HL-60/S4 treated with phorbol 12-myristate 13-acetate at 8.2 ng/mL for 4 days and 3 days (cell line): ENCODE results near the gene MIEN1.
"Not testable (repeated sequence)": the region's sequence is repeated elsewhere in the genome, so short reads cannot be mapped to it uniquely, and the experiment has no call there.

ENCODE experiments used
- in situ Hi-C: fragments of 300-500 bp; cut with MboI; formaldehyde crosslinking; loops from 2 replicates; pipeline ENCODE4 v1.15.0; 2022; ENCODE audit warnings: low sequenced_read_pairs

Gene MIEN1

GRCh38 chr17:39719563-39720355 is 10.6 kb downstream of the MIEN1 start:
- in situ Hi-C loops = no loop called here

DNA sequence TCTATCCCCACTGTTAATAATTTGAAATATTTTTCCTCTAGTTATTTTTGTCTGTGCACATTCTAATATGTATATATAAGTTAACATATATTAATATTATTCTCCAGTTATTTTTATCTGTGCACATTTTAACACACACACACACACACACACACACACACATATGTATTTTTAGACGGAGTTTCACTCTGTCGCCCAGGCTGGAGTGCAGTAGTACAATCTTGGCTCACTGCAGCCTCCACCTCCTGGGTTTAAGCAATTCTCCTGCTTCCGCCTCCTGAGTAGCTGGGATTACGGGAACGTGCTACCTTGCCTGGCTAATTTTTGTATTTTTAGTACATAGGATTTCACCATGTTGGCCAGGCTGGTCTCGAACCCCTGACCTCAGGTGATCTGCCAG is 12.7 kb downstream of the MIEN1 start:
- in situ Hi-C loops = no loop called here

GRCh38 chr17:39716879-39717536 is 13.3 kb downstream of the MIEN1 start:
- in situ Hi-C loops = no loop called here

DNA sequence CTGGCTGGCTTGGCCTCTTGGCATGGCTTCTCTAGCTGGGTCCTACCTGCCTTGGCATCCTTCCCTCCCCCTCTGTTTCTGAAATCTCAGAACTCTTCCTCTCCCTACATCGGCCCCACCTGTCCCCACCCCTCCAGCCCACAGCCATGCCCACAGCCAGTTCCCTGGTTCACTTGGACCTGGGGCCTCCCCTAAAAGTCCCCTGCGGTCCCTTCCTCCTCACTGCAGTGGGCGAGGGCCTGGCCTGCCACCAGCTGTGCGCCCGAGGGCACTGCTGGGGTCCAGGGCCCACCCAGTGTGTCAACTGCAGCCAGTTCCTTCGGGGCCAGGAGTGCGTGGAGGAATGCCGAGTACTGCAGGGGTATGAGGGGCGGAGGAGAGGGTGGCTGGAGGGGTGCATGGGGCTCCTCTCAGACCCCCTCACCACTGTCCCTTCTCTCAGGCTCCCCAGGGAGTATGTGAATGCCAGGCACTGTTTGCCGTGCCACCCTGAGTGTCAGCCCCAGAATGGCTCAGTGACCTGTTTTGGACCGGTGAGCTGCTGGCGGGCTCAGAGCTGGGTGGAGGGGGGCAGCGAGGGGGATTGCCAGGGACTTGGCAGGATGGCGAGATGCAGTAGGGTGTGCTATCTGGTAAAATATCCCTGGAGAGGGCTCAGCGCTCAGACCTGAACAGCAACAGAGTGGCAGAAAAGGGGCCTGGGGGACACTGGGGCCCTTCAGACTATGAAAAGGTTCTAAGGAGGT is 14.1 kb downstream of the MIEN1 start:
- in situ Hi-C loops = no loop called here

GRCh38 chr17:39715375-39716072 is 14.8 kb downstream of the MIEN1 start:
- in situ Hi-C loops = no loop called here

DNA sequence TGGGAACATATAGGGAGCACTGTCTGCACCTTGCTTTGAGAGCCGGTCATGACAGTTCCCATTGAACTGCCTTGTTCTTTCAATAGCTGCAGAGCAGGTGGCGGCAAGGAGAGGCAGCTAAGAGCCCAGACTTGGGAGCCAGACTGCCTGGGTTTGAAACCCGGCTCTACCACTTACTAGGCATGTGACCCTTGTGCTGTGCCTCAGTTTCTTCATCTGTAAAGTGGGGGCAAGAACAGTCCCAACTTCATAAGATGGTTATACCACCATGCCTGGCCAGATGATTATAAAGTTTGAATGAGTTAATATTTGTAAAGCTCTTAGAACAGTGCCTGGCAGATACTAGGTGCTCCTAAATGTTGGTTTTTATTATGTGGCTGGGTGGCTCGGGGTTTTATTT is 16.1 kb downstream of the MIEN1 start:
- in situ Hi-C loops = no loop called here

- in situ Hi-C loops = no loop called here
Measured at GRCh38 chr17:39711851-39712250, 18.5 kb downstream of the MIEN1 start.

DNA sequence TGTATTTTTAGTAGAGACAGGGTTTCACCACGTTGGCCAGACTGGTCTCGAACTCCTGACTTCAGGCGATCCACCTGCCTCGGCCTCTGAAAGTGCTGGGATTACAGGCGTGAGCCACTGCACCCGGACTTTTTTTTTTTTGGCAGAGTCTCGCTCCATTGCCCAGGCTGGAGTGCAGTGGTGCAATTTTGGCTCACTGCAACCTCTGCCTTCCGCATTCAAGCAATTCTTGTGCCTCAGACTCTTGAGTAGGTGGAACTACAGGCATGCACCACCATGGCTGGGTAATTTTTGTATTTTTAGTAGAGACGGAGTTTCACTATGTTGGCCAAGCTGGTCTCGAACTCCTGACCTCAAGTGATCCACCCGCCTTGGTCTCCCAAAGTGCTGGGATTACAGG is 19.3 kb downstream of the MIEN1 start:
- in situ Hi-C loops = not testable (repeated sequence)

GRCh38 chr17:39709998-39710964 is 20.1 kb downstream of the MIEN1 start:
- in situ Hi-C loops = no loop called here

- in situ Hi-C loops = no loop called here
Measured at GRCh38 chr17:39709319-39709997, 20.9 kb downstream of the MIEN1 start.

- in situ Hi-C loops = no loop called here
Measured at GRCh38 chr17:39706921-39707337, 23.4 kb downstream of the MIEN1 start.

GRCh38 chr17:39706383-39706782 is 23.9 kb downstream of the MIEN1 start:
- in situ Hi-C loops = no loop called here

GRCh38 chr17:39705786-39706348 is 24.5 kb downstream of the MIEN1 start:
- in situ Hi-C loops = no loop called here

- in situ Hi-C loops = no loop called here
Measured at GRCh38 chr17:39704821-39705551, 25.3 kb downstream of the MIEN1 start.

- in situ Hi-C loops = no loop called here
Measured at GRCh38 chr17:39703913-39704312, 26.4 kb downstream of the MIEN1 start.

GRCh38 chr17:39702901-39703893 is 27.1 kb downstream of the MIEN1 start:
- in situ Hi-C loops = no loop called here

DNA sequence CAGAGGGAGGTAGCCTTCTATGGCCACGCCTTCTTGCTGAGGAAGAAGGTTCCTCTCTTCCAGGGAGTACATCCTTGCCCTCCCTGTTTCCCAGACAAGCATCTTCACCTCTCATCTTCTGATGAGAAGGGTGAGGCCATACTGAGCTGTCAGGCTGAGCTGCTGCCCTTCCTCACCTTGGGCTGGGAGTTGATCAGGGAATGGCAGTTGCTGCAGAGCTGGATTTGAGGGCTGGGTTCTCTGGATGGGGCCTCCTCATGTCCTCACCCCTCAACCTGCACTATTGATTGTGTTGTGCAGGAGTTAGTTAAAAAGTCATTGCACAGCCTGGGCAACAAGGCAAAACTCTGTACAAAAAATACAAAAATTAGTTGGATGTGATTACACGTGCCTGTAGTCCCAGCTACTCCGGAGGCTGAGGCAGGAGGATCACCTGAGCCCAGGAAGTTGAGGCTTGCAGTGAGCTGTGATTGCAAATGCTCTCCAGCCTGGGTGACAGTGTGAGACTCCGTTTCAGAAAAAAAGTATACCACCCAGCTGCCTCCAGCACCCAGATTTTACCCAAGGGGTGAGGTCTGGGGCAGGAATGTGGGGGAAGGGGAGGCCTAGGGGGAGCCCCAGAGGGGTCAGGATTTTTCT is 28.4 kb downstream of the MIEN1 start:
- in situ Hi-C loops = no loop called here
